Measurements from ENCODE around the gene PPP2R5C.
"Not testable (repeated sequence)": the region's sequence is repeated elsewhere in the genome, so short reads cannot be mapped to it uniquely, and the experiment has no call there.

The PPP2R5C gene

GRCh38 chr14:101781240-101782061 lies 19.9 kb downstream of the PPP2R5C start:
- no peak overlapping the region for H3K9ac ChIP-seq (ENCODE audit: low read length)
- H3K4me3 ChIP-seq (ENCODE audit: low read length): no peak overlapping the region
- no peaks in the 10 kb centered on the region for H3K4me1 ChIP-seq (ENCODE audit: control insufficient read depth, insufficient read depth, low read length)
- H3K36me3 ChIP-seq (ENCODE audit: control insufficient read depth, insufficient read depth, low read length): no peaks in the 10 kb centered on the region
- H3K27me3 ChIP-seq (ENCODE audit: control insufficient read depth, insufficient read depth, low read length): peaks cover 17% of the 10 kb centered on the region
- H3K9me3 ChIP-seq (ENCODE audit: control insufficient read depth, low read length): no peaks in the 10 kb centered on the region

DNA sequence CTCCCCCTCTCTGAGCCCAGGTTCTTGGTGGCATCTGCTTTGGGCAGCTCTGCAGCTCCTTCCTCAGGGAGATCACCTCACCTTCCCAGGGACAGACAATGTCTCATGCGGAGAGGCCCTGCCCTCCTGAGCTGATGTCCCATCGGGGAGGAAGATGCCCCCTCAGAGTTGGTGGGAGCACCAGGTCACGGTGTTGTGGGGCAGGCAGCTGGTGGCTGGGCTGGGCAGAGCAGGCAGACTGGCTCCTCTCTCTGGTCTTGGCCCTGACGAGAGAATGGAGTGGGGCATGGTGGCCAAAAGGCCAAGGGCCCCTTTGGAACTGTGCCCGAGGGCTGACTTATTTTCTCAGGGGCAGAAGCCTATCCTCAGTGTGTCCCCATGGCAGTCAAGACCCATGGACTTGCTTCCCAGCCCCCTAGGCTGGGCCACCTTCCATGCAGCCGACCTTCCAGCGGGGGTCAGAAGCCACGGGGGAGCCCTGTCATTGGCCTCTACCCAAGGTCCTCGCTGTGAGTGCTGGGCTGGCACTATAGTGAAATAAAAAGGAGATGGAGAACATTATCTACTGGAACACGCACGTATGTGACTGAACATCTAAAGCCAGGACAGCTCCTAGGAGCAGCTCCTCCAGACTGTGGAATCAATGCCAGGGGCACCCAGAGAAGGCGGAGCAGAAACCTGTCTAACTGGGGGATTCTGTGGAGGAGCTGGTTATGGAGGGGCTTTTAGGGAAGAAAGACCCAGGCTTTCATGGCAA lies 21.9 kb downstream of the PPP2R5C start:
- Histone ChIP-seq H3K4me3 (ENCODE audit: low read length) (no peak overlapping the region), H3K27me3 (ENCODE audit: control insufficient read depth, insufficient read depth, low read length) (peaks cover 17% of the 10 kb centered on the region), H3K9me3 (ENCODE audit: control insufficient read depth, low read length) (no peaks in the 10 kb centered on the region), H3K9ac (ENCODE audit: low read length) (no peak overlapping the region), H3K4me1 (ENCODE audit: control insufficient read depth, insufficient read depth, low read length) (peaks cover 4% of the 10 kb centered on the region), H3K36me3 (ENCODE audit: control insufficient read depth, insufficient read depth, low read length) (no peaks in the 10 kb centered on the region)

- peaks cover 16% of the 10 kb centered on the region for H3K27me3 ChIP-seq (ENCODE audit: control insufficient read depth, insufficient read depth, low read length)
- H3K4me1 ChIP-seq (ENCODE audit: control insufficient read depth, insufficient read depth, low read length): peaks cover 4% of the 10 kb centered on the region
- no peaks in the 10 kb centered on the region for H3K36me3 ChIP-seq (ENCODE audit: control insufficient read depth, insufficient read depth, low read length)
- H3K9me3 ChIP-seq (ENCODE audit: control insufficient read depth, low read length): no peaks in the 10 kb centered on the region
- H3K9ac ChIP-seq (ENCODE audit: low read length): no peak overlapping the region
- H3K4me3 ChIP-seq (ENCODE audit: low read length): no peak overlapping the region
Observed at GRCh38 chr14:101784631-101785030, 23.1 kb downstream of the PPP2R5C start.

GRCh38 chr14:101788016-101788635 lies 26.6 kb downstream of the PPP2R5C start:
- Histone ChIP-seq H3K4me3 (ENCODE audit: low read length) (no peak overlapping the region), H3K27me3 (ENCODE audit: control insufficient read depth, insufficient read depth, low read length) (no peaks in the 10 kb centered on the region), H3K9me3 (ENCODE audit: control insufficient read depth, low read length) (no peaks in the 10 kb centered on the region), H3K36me3 (ENCODE audit: control insufficient read depth, insufficient read depth, low read length) (no peaks in the 10 kb centered on the region), H3K4me1 (ENCODE audit: control insufficient read depth, insufficient read depth, low read length) (peaks cover 4% of the 10 kb centered on the region), H3K9ac (ENCODE audit: low read length) (no peak overlapping the region)

DNA sequence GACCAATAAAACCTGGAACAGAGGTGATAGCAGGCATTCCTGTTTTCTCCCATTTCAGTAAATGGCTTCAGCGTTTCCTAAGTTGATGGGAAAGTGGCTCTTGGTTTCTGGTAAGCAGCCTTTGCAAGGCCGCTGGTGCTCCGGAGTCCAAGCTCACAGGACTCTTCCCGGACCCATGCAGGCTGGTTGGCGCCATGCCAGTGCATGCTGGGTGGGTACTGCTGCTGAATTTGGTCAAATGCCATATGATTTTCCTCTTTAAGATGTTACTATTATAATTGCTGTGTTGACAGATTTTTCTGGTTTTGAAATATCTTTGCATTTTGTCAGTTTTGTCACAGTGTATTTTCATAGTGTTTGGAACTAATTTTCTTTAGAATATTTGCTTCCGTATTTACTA lies 27.7 kb downstream of the PPP2R5C start:
- Histone ChIP-seq H3K9me3 (ENCODE audit: control insufficient read depth, low read length) (no peaks in the 10 kb centered on the region), H3K4me1 (ENCODE audit: control insufficient read depth, insufficient read depth, low read length) (peaks cover 4% of the 10 kb centered on the region), H3K27me3 (ENCODE audit: control insufficient read depth, insufficient read depth, low read length) (no peaks in the 10 kb centered on the region), H3K36me3 (ENCODE audit: control insufficient read depth, insufficient read depth, low read length) (no peaks in the 10 kb centered on the region), H3K9ac (ENCODE audit: low read length) (no peak overlapping the region), H3K4me3 (ENCODE audit: low read length) (no peak overlapping the region)

DNA sequence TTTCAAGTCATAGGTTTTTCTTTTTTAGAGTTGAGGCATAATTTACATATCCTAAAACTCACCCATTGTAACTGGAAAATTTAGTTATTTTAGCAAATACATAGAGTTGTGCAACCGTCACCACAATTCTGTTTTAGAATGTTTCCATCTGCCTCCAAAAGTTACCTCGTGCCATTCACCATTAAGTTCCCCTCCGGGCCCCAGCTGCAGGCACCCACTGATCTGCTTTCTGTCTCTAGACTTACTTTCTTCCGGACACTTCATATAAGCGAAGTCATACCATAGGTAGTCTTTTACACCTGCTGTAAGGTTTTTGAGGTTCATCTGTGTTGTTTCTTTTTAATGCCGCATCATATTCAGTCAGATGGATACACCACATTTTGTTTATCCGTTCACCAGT lies 28.7 kb downstream of the PPP2R5C start:
- no peak overlapping the region for H3K9ac ChIP-seq (ENCODE audit: low read length)
- no peak overlapping the region for H3K4me3 ChIP-seq (ENCODE audit: low read length)
- H3K4me1 ChIP-seq (ENCODE audit: control insufficient read depth, insufficient read depth, low read length): peaks cover 4% of the 10 kb centered on the region
- H3K27me3 ChIP-seq (ENCODE audit: control insufficient read depth, insufficient read depth, low read length): no peaks in the 10 kb centered on the region
- no peaks in the 10 kb centered on the region for H3K9me3 ChIP-seq (ENCODE audit: control insufficient read depth, low read length)
- H3K36me3 ChIP-seq (ENCODE audit: control insufficient read depth, insufficient read depth, low read length): no peaks in the 10 kb centered on the region

DNA sequence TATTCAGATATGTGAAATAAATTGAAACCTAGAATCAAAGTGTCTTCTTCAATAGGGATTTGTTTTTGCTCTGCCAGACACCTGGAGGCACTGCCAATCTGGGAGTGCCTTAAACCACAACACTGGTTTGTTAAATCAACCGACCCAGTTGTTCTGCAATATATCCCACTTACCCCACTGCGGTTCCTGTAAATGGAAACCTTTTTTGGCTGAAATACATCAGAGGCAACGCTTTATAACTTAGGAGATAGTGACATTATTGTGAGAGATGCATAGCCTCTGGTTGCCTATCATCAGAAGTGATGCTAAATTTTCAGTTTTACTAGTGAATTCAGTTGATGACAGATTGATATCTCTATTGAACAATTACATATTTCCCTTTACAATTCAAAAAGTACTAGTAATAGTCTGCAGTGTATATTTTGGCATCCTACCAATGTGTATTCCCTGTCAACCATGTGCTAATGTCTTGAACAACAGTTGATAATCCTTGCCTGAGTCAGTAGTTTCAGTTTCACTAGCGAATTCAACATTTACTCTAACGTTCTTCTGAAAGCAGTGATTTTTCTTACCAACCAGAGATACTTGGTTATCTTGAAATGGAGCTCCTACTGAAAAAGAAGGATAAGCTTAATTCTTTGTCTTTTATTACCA lies 30.5 kb downstream of the PPP2R5C start:
- Histone ChIP-seq H3K27me3 (ENCODE audit: control insufficient read depth, insufficient read depth, low read length) (no peaks in the 10 kb centered on the region), H3K4me3 (ENCODE audit: low read length) (no peak overlapping the region), H3K9ac (ENCODE audit: low read length) (peak overlapping the region; percentile 19)

GRCh38 chr14:101796016-101796415 lies 34.5 kb downstream of the PPP2R5C start:
- Histone ChIP-seq H3K4me1 (ENCODE audit: control insufficient read depth, insufficient read depth, low read length) (no peaks in the 10 kb centered on the region), H3K9me3 (ENCODE audit: control insufficient read depth, low read length) (no peaks in the 10 kb centered on the region), H3K36me3 (ENCODE audit: control insufficient read depth, insufficient read depth, low read length) (no peaks in the 10 kb centered on the region), H3K4me3 (ENCODE audit: low read length) (no peak overlapping the region), H3K9ac (ENCODE audit: low read length) (no peak overlapping the region), H3K27me3 (ENCODE audit: control insufficient read depth, insufficient read depth, low read length) (no peaks in the 10 kb centered on the region)

More for the DNA sequence above, 30.5 kb downstream of the PPP2R5C start:
- H3K36me3 ChIP-seq (ENCODE audit: control insufficient read depth, insufficient read depth, low read length): no peaks in the 10 kb centered on the region
- H3K9me3 ChIP-seq (ENCODE audit: control insufficient read depth, low read length): no peaks in the 10 kb centered on the region
- H3K4me1 ChIP-seq (ENCODE audit: control insufficient read depth, insufficient read depth, low read length): peaks cover 4% of the 10 kb centered on the region

DNA sequence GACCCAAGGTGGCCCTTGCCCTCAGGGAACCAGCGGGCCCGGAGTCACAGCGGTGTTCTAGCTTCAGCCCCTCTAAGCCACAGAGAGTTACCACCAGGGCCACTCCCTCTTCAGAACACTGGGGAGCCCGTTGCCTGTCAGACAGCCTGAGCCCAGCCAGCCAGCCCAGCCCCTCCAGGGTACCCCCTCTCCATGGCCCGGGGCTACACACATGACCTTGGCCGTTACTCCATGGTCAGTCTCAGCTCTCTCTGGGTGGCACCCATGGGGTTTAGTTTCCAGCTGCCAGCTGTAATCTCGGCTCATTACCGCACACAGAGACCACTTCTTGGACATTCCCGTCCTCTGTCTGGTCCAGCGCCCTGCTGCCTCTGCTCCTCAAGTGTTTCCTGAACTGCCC lies 35.0 kb downstream of the PPP2R5C start:
- Histone ChIP-seq H3K4me3 (ENCODE audit: low read length) (no peak overlapping the region), H3K36me3 (ENCODE audit: control insufficient read depth, insufficient read depth, low read length) (no peaks in the 10 kb centered on the region), H3K9ac (ENCODE audit: low read length) (no peak overlapping the region), H3K27me3 (ENCODE audit: control insufficient read depth, insufficient read depth, low read length) (no peaks in the 10 kb centered on the region), H3K9me3 (ENCODE audit: control insufficient read depth, low read length) (no peaks in the 10 kb centered on the region), H3K4me1 (ENCODE audit: control insufficient read depth, insufficient read depth, low read length) (no peaks in the 10 kb centered on the region)

GRCh38 chr14:101797856-101798255 lies 36.3 kb downstream of the PPP2R5C start:
- Histone ChIP-seq H3K4me3 (ENCODE audit: low read length) (no peak overlapping the region), H3K9me3 (ENCODE audit: control insufficient read depth, low read length) (no peaks in the 10 kb centered on the region), H3K9ac (ENCODE audit: low read length) (no peak overlapping the region)

GRCh38 chr14:101804373-101804772 lies 42.9 kb downstream of the PPP2R5C start:
- peaks cover 10% of the 10 kb centered on the region for H3K4me1 ChIP-seq (ENCODE audit: control insufficient read depth, insufficient read depth, low read length)
- H3K9ac ChIP-seq (ENCODE audit: low read length); H3K4me3 ChIP-seq (ENCODE audit: low read length); H3K9me3 ChIP-seq (ENCODE audit: control insufficient read depth, low read length); H3K27me3 ChIP-seq (ENCODE audit: control insufficient read depth, insufficient read depth, low read length); H3K36me3 ChIP-seq (ENCODE audit: control insufficient read depth, insufficient read depth, low read length): not testable (repeated sequence)

More at GRCh38 chr14:101797856-101798255, 36.3 kb downstream of the PPP2R5C start:
- no peaks in the 10 kb centered on the region for H3K36me3 ChIP-seq (ENCODE audit: control insufficient read depth, insufficient read depth, low read length)
- no peaks in the 10 kb centered on the region for H3K4me1 ChIP-seq (ENCODE audit: control insufficient read depth, insufficient read depth, low read length)
- no peaks in the 10 kb centered on the region for H3K27me3 ChIP-seq (ENCODE audit: control insufficient read depth, insufficient read depth, low read length)

All from mucosa of stomach (tissue), 1 donor.